ACC112 (cell line): ENCODE measurements around the gene PLA2G2C.

ENCODE experiments used
- H2AFZ ChIP-seq: fragments of 200-600 bp; sonication (generic); one replicate; pipeline ENCODE4 v1.6.0; 2017; ENCODE audit warnings: antibody characterized with exemption, low read length; ENCODE audit not compliant: unreplicated experiment
- H3K27ac ChIP-seq: fragments of 200-600 bp; sonication (generic); 2 replicates; pipeline ENCODE4 v1.5.1; 2014; ENCODE audit warnings: low read depth, mild to moderate bottlenecking, antibody characterized with exemption, low read length, moderate library complexity
- H3K27me3 ChIP-seq: fragments of 200-600 bp; sonication (generic); 2 replicates; pipeline ENCODE4 v1.6.1; 2014; ENCODE audit warnings: mild to moderate bottlenecking, antibody characterized with exemption, low read length, moderate library complexity, mixed read lengths; ENCODE audit not compliant: insufficient read depth
- H3K36me3 ChIP-seq: fragments of 200-600 bp; sonication (generic); 2 replicates; pipeline ENCODE4 v1.6.1; 2016; ENCODE audit warnings: mild to moderate bottlenecking, antibody characterized with exemption, low read length, moderate library complexity, mixed read lengths; ENCODE audit not compliant: insufficient read depth
- H3K4me1 ChIP-seq: fragments of 200-600 bp; sonication (generic); one replicate; pipeline ENCODE4 v1.6.1; 2016; ENCODE audit warnings: low read length, mixed read lengths; ENCODE audit not compliant: insufficient read depth, unreplicated experiment, control insufficient read depth
- H3K4me3 ChIP-seq: fragments of 200-600 bp; sonication (generic); 2 replicates; pipeline ENCODE4 v1.5.1; 2014; ENCODE audit warnings: mild to moderate bottlenecking, low read depth, low read length
- H3K79me2 ChIP-seq: fragments of 200-600 bp; sonication (generic); one replicate; pipeline ENCODE4 v1.6.0; 2016; ENCODE audit warnings: low read length; ENCODE audit not compliant: control insufficient read depth, unreplicated experiment, insufficient read depth

Gene PLA2G2C

DNA sequence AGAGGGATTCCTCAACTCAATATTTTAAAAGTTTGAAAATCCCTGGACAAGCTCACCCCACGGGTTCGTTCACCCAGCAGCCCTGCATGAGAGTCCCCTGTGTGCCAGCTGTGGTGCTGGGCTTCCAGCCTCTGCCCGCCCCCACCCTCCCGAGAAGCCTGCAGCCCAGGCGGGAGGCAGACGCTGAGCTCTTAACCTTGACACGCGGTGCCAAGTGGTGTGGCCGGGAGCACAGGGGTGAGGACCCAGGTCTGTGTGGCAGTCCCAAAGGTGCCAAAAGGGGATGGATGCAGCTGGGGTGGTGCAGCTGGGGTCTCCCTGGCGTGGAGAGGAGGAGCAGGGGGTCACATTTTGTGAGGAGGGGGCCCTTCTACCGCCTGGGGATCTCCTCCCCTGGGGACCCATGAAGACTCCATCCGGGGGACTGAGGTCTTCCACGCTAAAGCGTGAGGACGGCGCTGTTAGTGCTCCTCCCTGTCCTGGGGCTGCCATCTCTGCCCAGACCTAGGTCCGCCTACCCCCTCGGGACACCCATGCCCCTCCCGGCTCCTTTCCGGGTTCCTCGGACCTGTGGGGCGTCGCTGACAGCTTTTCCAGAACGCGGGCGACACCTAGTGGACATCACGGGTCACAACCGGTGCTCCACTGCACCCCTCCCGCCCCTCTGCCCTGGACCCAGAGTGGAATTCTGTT lies 34.3 kb downstream of the PLA2G2C start:
- Histone ChIP-seq H3K27me3 (no peaks in the 10 kb centered on the region), H3K27ac (no peak overlapping the region), H2AFZ (peak overlapping the region; percentile 37), H3K79me2 (no peaks in the 10 kb centered on the region), H3K36me3 (no peaks in the 10 kb centered on the region), H3K4me1 (no peaks in the 10 kb centered on the region), H3K4me3 (peak overlapping the region; percentile 46)

- Histone ChIP-seq H3K27me3 (no peaks in the 10 kb centered on the region), H3K4me1 (no peaks in the 10 kb centered on the region), H3K36me3 (no peaks in the 10 kb centered on the region), H2AFZ (no peak overlapping the region), H3K79me2 (no peaks in the 10 kb centered on the region), H3K4me3 (no peak overlapping the region), H3K27ac (no peak overlapping the region)
Measured at GRCh38 chr1:20150969-20151368, 35.3 kb downstream of the PLA2G2C start.

- H3K4me1 ChIP-seq: no peaks in the 10 kb centered on the region
- no peak overlapping the region for H2AFZ ChIP-seq
- no peaks in the 10 kb centered on the region for H3K36me3 ChIP-seq
- no peak overlapping the region for H3K4me3 ChIP-seq
- no peaks in the 10 kb centered on the region for H3K79me2 ChIP-seq
- no peak overlapping the region for H3K27ac ChIP-seq
- H3K27me3 ChIP-seq: no peaks in the 10 kb centered on the region
Measured at GRCh38 chr1:20150326-20150705, 36.0 kb downstream of the PLA2G2C start.

DNA sequence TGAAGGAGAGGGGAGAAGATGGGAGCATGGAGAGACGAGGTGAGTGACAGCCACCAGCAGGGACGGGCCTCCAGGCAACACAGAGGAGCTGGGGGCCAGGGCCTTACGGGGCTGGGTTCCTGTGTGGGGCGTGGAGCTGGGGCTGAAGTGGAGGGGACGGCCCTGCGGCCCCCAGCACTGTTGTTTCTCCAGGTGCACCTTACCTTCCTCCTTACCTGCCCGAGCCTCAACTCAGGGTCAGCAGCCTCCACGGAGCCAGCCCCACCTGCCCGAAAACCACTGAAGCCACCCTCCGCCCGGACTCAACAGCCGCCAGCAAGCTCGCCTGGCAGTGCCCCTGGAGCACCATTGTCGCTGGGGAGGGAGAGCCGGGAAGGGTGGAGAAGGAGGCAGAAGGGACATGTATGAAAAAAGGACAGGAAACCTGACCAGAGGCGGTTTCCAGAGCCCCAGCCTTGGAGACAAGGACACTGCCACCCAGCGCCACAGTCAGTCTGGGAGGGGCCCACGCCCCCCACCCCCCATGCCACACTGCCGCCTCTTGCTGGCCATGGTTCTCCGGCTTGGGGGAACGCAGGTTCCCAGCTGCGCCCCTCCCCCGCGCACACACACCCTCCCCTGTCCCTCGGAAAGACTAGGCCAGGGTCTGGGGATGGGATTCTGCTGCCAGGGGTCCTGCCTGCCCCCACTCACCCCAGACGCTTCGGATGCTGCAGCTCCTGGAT lies 36.6 kb downstream of the PLA2G2C start:
- no peak overlapping the region for H3K4me3 ChIP-seq
- H3K36me3 ChIP-seq: no peaks in the 10 kb centered on the region
- no peaks in the 10 kb centered on the region for H3K4me1 ChIP-seq
- H3K79me2 ChIP-seq: no peaks in the 10 kb centered on the region
- H2AFZ ChIP-seq: no peak overlapping the region
- H3K27ac ChIP-seq: no peak overlapping the region
- H3K27me3 ChIP-seq: peaks cover 2% of the 10 kb centered on the region; the same call in 1 of the 2 replicates

DNA sequence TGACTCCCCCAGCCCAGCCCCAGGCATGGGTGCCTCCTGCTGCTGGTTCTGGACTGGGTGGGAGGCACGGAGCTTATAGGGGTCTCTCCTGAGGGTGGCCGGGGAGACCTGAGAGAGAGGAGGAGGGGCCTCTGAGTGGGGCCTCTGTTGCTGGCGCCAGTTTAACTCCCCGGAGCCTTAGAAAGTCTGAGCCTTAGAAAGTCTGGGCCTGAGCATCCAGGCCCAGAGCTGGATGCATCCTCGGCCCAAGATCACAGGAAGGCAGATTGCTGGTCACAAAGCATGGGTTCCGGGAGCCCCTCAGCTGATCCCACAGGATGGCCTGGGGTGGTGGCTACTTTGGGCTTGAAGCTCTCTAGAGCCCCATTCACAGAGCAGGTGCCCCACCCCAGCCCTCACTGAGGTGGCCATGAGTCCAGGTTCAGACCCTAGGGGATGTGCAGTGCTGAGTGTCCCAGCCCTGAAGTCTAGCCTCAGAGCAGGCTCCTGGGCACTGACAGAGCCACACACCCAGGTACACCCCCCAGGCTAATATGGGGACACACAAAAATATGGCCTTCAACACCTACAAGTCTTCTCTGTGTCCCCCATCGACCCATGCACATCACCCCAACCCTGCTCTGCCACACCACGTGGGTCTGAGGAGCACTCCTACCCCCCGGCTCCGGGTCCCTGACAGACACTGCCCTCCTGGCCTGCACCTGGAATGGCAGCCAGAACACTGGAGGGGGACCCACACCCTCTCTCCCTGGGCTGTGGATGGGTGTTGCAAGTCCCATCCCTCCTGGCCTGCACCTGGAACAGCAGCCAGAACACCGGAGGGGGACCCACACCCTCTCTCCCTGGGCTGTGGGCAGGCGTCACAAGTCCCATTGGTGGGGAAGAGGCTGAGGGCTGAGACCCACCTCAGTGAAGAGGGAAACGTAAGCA lies 37.5 kb downstream of the PLA2G2C start:
- no peak overlapping the region for H3K27ac ChIP-seq
- H3K4me3 ChIP-seq: no peak overlapping the region
- H3K79me2 ChIP-seq: no peaks in the 10 kb centered on the region
- H2AFZ ChIP-seq: no peak overlapping the region
- H3K27me3 ChIP-seq: peaks cover 11% of the 10 kb centered on the region
- H3K36me3 ChIP-seq: no peaks in the 10 kb centered on the region
- H3K4me1 ChIP-seq: no peaks in the 10 kb centered on the region

DNA sequence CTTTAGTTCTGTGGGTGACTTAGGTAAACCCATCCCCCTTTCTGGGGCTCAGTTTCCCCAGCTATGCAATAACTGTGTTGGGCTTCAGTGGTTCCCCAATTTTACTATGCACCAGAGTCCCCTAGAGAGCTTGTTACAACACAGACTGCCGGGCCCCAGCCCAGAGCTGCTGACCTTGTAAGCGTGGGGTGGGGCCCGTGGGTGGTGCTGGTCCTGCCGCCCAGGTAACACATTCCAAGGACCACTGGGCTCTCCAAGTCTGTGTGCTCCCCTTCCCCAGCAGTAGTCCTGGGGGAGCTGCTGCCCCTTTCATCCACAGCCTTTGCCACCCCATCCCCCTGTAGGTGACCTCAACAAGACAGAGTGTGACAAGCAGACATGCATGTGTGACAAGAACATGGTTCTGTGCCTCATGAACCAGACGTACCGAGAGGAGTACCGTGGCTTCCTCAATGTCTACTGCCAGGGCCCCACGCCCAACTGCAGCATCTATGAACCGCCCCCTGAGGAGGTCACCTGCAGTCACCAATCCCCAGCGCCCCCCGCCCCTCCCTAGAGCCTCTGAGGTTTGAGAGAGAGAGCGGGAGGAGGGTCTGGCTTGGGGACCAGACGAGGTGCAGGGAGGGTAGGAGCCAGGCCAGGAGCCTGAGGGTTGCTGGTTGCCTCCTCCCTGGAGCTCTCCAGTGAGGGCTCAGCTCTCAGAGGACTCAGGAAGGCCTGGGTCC lies 38.3 kb downstream of the PLA2G2C start:
- Histone ChIP-seq H3K36me3 (no peaks in the 10 kb centered on the region), H3K79me2 (no peaks in the 10 kb centered on the region), H3K27ac (no peak overlapping the region), H2AFZ (no peak overlapping the region), H3K4me1 (no peaks in the 10 kb centered on the region), H3K4me3 (no peak overlapping the region), H3K27me3 (peaks cover 15% of the 10 kb centered on the region)

DNA sequence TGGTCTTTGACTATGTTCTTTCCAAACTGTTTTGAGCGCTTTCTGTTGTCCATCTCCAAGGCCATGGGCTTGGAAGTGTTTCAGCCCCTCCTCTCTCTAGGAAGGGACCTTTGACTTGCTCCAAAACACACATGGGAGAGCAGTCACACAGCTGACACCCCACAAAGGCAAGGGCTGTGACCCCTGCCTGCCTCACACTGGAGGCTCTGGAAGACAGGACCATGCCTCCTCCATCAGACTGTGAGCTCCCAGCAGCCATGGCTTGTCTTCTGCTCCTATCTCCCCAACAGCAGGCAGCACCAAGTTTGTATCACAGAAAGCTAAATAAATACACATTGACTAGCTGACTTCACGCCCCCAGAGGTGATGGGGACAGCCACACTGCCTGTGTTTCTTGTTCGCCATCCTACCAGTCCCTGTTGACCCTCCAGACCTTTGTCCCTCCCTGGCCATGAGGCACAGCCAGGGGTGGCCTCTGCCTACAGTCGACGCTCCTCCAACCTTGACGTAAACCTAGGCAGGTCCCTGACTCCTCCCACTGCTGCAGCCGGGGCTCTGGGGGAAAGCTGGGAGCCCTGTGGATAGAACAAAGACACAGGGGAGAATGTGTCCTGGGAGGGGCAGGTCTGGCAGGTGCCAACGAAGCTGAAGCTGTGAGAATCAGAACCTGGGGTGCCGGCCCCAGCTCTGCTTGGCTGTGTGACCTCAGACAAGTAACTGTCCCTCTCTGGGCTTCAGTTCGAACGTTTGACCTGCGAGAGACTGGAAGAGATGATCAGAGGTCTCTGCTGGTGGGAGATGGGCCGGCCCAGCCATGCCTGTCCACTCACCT lies 42.4 kb downstream of the PLA2G2C start:
- no peaks in the 10 kb centered on the region for H3K4me1 ChIP-seq
- H3K27ac ChIP-seq: no peak overlapping the region
- H3K36me3 ChIP-seq: no peaks in the 10 kb centered on the region
- no peak overlapping the region for H2AFZ ChIP-seq
- H3K4me3 ChIP-seq: no peak overlapping the region
- no peaks in the 10 kb centered on the region for H3K79me2 ChIP-seq
- H3K27me3 ChIP-seq: peaks cover 18% of the 10 kb centered on the region

DNA sequence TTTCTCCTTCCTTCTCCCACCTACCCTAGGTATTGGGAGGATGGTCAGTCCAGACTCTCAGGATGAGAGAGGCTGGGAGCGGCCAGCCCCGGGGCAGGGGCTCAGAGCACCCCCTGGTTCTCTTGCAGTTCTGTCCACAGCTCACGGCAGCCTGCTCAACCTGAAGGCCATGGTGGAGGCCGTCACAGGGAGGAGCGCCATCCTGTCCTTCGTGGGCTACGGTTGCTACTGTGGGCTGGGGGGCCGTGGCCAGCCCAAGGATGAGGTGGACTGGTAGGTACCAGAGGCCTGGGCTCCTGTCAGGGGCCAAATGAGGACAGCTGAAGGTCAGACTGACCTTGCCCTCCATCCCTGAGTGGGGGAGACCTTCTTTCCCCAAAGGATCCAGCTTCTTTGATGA lies 43.0 kb downstream of the PLA2G2C start:
- no peak overlapping the region for H3K4me3 ChIP-seq
- no peaks in the 10 kb centered on the region for H3K79me2 ChIP-seq
- no peak overlapping the region for H2AFZ ChIP-seq
- H3K27ac ChIP-seq: no peak overlapping the region
- H3K4me1 ChIP-seq: no peaks in the 10 kb centered on the region
- H3K27me3 ChIP-seq: peaks cover 18% of the 10 kb centered on the region
- H3K36me3 ChIP-seq: no peaks in the 10 kb centered on the region

DNA sequence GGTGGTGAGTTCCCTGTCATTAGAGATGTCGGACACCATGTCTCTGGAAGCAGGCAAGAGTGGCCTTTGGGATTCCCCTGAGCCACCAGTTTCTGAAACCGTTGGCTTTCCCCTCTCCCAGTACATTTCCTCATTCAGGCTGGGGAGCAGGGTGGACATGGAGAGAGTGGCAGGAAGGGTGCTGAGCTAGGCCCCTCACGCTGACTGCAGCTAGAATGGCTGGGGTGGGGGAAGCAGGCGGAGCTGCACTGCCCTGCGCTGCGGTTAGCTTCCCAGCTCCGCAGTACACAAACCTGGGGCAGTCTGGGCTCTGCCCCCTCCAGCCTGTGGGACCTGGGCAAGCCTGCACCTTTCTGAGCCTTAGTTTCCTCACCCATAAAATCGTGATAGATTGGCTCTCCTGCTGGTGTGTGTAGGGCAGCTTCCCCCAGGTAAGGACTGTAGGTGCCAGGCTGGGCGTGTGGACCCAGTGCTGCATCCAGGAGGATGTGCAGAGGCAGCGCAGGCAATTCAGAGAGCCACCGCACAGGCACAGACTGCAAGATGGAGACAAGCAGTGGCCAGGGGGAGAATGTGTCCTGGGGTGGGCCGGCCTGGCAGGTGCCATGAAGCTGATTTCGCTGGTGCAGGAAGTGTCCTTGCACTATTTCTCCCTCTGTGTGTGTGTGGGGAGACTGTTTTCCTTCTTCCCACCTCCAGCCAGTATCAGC lies 44.2 kb downstream of the PLA2G2C start:
- no peak overlapping the region for H3K4me3 ChIP-seq

More for the DNA sequence above, 44.2 kb downstream of the PLA2G2C start:
- Histone ChIP-seq H3K27me3 (peaks cover 21% of the 10 kb centered on the region), H3K36me3 (no peaks in the 10 kb centered on the region), H3K27ac (no peak overlapping the region), H3K79me2 (no peaks in the 10 kb centered on the region), H2AFZ (no peak overlapping the region), H3K4me1 (no peaks in the 10 kb centered on the region)
